ENCODE data around the gene FOXL3. TPM values are rescaled to one million over a fixed set of nuclear protein-coding genes. Genes with fewer than 3 reads are reported as not detected.

FOXL3 gene
- total RNA-seq, 1 experiment from 2014 or later: not detected

- WGBS (ENCODE audit: extremely low coverage, insufficient read length, low lambda C conversion rate): no CpG with 5 or more reads among the region's 18 CpGs
- H2AFZ ChIP-seq (ENCODE audit: low read length): no peak overlapping the region
- no peak overlapping the region for H4K5ac ChIP-seq (ENCODE audit: insufficient read length, low read depth, low read length)
- no peak overlapping the region for H2BK120ac ChIP-seq (ENCODE audit: low read depth, low read length, poor library complexity, severe bottlenecking)
- no peak overlapping the region for H2BK12ac ChIP-seq (ENCODE audit: insufficient read length, low read depth, low read length)
- no peak overlapping the region for H2BK15ac ChIP-seq (ENCODE audit: low read depth, low read length)
- peaks cover 6% of the 10 kb centered on the region for H3K9me3 ChIP-seq (ENCODE audit: control insufficient read depth, low read depth, low read length)
- H3K27me3 Mint-ChIP-seq (ENCODE audit: low read depth): peaks cover 56% of the 10 kb centered on the region
- H3K4me1 ChIP-seq (ENCODE audit: insufficient read depth, low read length): no peaks in the 10 kb centered on the region
- no peak for DNase-seq
- H3K18ac ChIP-seq (ENCODE audit: insufficient read length, low read depth, low read length): no peak overlapping the region
- no peak overlapping the region for H3T11ph ChIP-seq (ENCODE audit: low read length)
- H3K4me2 ChIP-seq (ENCODE audit: insufficient read depth, insufficient read length, low read length): no peak overlapping the region
- H3K9ac ChIP-seq (ENCODE audit: extremely low read depth, insufficient read length, low read length): no peak overlapping the region
- no peaks in the 10 kb centered on the region for H3K23me2 ChIP-seq (ENCODE audit: insufficient read length, low read depth, low read length, poor library complexity, severe bottlenecking)
- no peak overlapping the region for H3K56ac ChIP-seq (ENCODE audit: insufficient read length, low read depth, low read length)
- H4K91ac ChIP-seq (ENCODE audit: insufficient read length, low read depth, low read length): no peak overlapping the region
- no peaks in the 10 kb centered on the region for H3K79me2 ChIP-seq (ENCODE audit: insufficient read depth, low read length)
- peak overlapping the region; percentile 13; the same call in 1 of the 2 replicates for H3K14ac ChIP-seq (ENCODE audit: insufficient read depth, low read length)
- no peak overlapping the region for H3K4me3 Mint-ChIP-seq
- H3K27ac ChIP-seq (ENCODE audit: insufficient read length, low read depth, low read length): no peak overlapping the region
- H3K36me3 Mint-ChIP-seq (ENCODE audit: insufficient read depth in 1 of 3, low read depth in 3 of 3): peaks cover 0 to 10% (median 2%) of the 10 kb centered on the region in 3 experiments; a peak in 4 of 7 replicates
- no peak overlapping the region for H3K4ac ChIP-seq (ENCODE audit: low read depth, low read length)
- no peak overlapping the region for H3K23ac ChIP-seq (ENCODE audit: insufficient read length, low read depth, low read length)
- H3K27ac Mint-ChIP-seq: no peak overlapping the region; a peak in 1 of 7 replicates
- H4K20me1 ChIP-seq (ENCODE audit: control insufficient read depth, insufficient read depth, insufficient read length): no peaks in the 10 kb centered on the region
- H3K4me1 Mint-ChIP-seq: peaks cover 0 to 7% of the 10 kb centered on the region in 2 experiments; a peak in 1 of 4 replicates
- no peak overlapping the region for H4K8ac ChIP-seq (replicated peaks; ENCODE audit: insufficient read length, low read depth, low read length)
- no peaks in the 10 kb centered on the region for H3K27me3 ChIP-seq (ENCODE audit: insufficient read depth, low read length)
- TF ChIP-seq CTCF (conservative IDR thresholded peaks at IDR 0.05): no peak
- no peak overlapping the region for H2BK20ac ChIP-seq (ENCODE audit: low read depth, low read length, poor library complexity, severe bottlenecking)
- no peak overlapping the region for H2BK5ac ChIP-seq (ENCODE audit: insufficient read length, low read length)
- H3K79me1 ChIP-seq (ENCODE audit: insufficient read depth, low read depth, low read length, poor library complexity, severe bottlenecking): no peaks in the 10 kb centered on the region
- peaks cover 24 to 32% of the 10 kb centered on the region in 2 experiments for H3K9me3 Mint-ChIP-seq
- H2AK5ac ChIP-seq (ENCODE audit: insufficient read length, low read length): no peak overlapping the region
These were observed 29.1 kb downstream of the FOXL3 start for GRCh38 chr7:318878-319661.
